Measurements from ENCODE around the gene DNM1.
A peak's percentile ranks its signal among the peaks of the same experiment; 100 is the strongest.
"Not testable (repeated sequence)": the region's sequence is repeated elsewhere in the genome, so short reads cannot be mapped to it uniquely, and the experiment has no call there.

DNM1 gene

GRCh38 chr9:128226412-128226801, 23.2 kb downstream of the DNM1 start:
- DNase-seq, result no peak

- DNase-seq, result not testable (repeated sequence)
These were observed 27.7 kb downstream of the DNM1 start for GRCh38 chr9:128230897-128231296.

DNA sequence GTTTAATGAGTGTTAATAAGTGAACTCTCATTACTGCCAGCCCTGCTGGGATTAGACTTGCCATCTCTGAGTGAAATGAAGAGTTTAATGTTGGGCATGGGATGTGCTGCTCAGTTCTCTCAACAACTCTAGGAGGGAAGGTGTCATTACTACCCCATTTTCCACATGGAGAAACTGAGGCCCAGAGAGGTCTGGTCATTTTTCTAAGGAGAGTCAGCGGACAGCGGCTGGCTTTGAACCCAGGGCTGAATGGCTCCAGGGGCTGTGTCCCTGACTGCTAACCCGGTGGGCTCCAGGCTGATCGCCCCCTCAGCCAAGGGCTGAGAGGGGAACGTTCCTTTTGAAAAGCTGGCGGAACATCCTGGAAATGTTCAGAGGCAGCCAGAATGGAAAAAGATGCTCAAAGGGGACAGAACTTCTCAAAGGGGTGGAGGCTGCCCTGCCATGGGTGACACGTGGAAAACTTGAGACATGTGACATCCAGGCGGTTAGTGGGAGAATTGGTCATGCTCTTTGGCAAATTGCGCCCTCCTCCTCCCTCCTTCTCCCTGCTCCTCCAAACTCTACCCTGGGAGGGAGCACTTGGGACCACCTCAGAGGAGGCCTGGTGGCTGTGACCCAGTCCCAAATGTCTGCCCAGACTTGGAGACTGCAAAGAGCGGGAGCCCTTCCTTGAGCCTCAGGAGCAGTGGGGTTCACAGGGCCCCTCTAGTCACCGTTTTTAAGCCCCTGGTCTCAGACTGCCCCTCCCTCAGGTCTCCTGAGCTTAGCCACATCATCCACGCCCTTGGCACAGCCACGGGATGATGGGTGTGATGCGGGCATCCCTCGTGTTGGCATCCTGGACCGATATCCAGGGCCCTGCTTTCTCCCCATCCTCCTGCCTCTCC, 28.7 kb downstream of the DNM1 start:
- DNase-seq, result no peak

- DNase-seq, result no peak
These were observed 29.6 kb downstream of the DNM1 start for GRCh38 chr9:128232528-128233428.

GRCh38 chr9:128233817-128234406, 30.7 kb downstream of the DNM1 start:
- no peak for DNase-seq

- DNase-seq, result no peak
These were observed 38.9 kb downstream of the DNM1 start for GRCh38 chr9:128242124-128242523.

DNA sequence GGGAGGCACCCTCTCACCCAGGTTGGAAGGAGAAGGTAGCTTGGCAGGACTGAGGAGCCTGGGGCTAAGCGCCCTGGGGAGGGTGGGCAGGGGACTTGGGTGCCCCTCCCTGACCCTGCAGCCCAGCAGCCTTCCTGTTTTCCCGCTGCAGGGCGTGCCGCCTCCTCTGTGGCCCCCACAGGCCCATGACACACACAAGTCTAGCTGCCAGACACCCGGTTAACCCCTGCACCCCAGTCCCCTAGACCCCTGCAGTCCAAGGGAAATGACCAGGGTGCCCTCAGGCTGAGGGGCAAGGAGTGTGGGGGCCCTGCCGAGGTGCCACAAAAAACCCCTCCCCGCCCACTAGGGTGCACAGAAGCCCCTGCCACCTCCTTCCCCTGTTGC, 39.6 kb downstream of the DNM1 start:
- no peak for DNase-seq

DNA sequence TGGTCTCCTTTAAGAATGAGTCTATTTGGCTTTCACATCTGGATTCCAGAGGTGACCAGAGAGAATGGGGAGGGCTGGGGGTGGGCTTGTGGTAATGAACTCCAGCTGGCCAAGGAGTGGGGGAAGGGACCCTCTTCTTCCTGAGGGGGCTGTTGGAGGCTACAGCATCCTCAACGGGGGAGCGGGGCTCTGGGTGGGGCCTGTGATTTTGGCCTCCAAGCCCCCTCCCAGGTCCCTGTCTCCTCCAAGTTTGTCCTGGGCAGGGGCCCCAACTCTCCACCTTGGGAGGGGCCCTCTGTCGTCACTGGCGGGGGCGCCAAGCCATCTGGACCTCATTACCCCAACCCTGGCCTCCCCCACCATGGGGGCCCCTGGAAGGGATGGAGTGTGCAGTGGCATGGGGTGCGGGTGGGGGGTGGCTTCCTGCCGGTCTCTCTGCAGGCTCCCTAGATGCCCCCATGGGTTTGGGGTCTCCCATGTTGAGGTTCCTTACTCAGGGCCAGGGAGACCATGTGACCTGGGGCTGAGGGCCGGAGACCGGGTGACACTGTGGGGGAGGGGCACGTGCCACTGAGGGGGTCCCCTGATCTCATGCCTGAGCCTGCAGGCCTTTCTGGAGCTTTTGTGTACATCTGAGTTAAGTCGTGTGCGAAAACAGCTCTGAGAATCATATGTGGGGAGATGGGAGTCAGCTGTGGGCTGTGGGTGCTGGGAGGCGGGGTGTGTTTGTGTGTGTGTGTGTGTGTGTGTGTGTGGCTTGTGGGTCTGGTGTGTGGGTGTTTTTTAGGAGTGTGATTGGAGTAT, 40.2 kb downstream of the DNM1 start:
- no peak for DNase-seq

DNA sequence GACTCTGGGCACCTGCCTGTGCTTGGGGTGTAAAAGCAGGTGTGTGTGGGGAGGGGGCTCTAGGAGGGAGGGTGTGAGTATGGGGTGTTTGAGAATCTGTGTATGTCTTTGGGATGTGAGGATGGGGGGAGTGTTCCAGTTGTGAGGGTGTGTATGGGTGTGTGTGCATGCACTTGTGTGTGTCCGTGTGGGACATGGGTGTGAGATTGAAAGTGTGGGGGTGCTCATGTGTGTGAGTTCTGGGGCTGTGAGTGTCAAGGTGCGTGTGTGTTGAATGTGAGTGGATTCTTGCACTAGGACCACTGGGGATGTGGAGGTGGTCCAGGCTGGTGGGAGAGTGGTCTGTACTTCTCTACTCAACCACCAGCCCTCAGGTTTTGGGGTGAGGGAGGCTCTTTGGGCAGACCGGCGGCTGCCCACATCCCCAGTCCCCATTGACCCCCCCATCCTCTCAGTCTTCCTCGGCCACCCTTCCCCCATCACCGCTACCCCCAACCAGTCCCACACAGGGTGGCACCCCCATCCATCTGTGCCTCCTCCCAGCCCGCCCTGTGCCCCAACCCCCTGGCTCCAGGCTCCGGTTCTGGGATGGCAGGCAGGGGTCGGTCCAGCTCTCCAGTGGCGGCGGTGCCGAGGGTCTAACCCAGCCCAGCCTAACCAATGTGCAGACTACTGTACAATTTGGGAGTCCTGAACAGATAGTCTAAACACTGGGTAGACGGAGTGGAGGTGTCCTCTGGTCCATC, 41.1 kb downstream of the DNM1 start:
- no peak for DNase-seq

GRCh38 chr9:128244837-128245231, 41.7 kb downstream of the DNM1 start:
- DNase-seq, result no peak

- no peak for DNase-seq
These were observed 42.4 kb downstream of the DNM1 start for GRCh38 chr9:128245421-128246151.

- DNase-seq, result no peak
These were observed 43.3 kb downstream of the DNM1 start for GRCh38 chr9:128246471-128246870.

- DNase-seq, result peak in 1 of 2 experiments; percentile 17
These were observed 44.1 kb downstream of the DNM1 start for GRCh38 chr9:128247226-128247803.

- DNase-seq, result no peak
These were observed 46.4 kb downstream of the DNM1 start for GRCh38 chr9:128249558-128249907.

GRCh38 chr9:128249908-128250838, 47.0 kb downstream of the DNM1 start:
- no peak for DNase-seq

DNA sequence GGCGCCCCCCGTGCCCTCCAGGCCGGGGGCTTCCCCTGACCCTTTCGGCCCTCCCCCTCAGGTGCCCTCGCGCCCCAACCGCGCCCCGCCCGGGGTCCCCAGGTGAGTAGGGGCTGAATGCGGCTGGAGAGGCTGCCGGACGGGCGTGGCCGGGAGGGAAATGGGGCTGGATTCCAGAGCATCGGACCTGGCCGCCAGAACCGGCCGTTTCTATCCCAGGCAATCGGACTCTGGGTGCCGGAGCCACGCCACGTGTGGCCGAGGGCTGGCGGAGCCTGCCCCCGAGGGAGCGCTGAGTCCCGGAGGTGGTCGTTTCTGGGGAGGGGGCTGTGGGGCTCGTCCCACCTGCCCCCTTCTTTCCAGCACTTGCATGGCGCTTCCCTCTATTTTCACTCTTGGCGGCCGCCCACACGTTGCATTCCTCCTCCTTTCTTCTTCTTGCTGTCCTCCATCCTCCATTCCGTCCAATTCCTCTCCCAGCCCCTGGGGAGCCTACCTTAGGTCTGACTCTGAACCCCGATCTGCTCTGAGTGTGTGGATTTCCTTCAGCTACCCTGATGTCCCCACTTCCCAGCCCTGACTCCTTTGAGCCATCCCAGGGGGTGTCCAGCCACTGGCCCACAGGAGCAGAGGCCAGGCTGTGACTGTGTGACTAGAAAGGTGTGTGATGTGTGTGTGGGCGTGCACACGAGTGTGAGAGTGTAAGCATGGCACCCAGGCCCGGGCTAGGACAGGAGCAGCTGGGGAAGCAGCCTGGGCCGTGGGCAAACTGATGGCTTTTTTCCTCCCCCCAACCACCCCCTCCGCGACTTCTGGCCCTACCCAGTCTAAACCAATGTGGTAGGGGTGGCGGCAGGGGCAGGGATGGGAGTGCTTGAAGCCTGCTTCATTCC, 47.9 kb downstream of the DNM1 start:
- DNase-seq, result no peak

DNA sequence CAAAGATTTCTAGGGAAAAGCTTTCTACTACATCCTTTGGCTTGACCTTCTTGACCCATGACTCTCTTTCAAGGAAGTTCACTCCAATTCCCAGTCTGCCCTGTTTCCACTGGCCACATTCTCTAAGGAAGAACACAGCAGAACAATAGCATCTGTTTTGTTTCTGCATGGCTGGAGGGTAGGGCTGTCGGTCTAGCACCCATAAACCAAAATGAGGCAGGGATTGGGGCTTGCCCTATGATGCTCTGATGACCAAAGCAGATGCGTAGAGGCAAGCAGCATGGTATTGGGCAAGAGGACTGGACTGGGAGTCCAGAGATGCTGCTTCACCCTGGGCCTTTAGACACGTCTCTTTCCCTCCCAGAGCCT, 48.5 kb downstream of the DNM1 start:
- no peak for DNase-seq

GRCh38 chr9:128252317-128253139, 49.3 kb downstream of the DNM1 start:
- DNase-seq, result no peak

Measured in NCI-H524 (cell line).